A673 (cell line): ENCODE data around the gene PHF19. TPM values are rescaled to one million over a fixed set of nuclear protein-coding genes. Genes with fewer than 3 reads are reported as not detected.

ENCODE experiments used
- BruUV-seq: library from RNA; stranded (reverse); fragments of 400-500 nt; replicated peaks from 2 replicates; lab custom pipeline; 2021; lab: Mats Ljungman, UMichigan
- CTCF ChIA-PET: fragments of 300-600 bp; sonication (Branson Sonifier 250); formaldehyde crosslinking; loops from one replicate; lab custom pipeline; 2022; ENCODE audit warnings: antibody characterized with exemption; lab: Charles Lee
- POLR2A ChIA-PET: fragments of 300-600 bp; sonication (Branson Sonifier 250); formaldehyde crosslinking; loops from one replicate; lab custom pipeline; 2022; ENCODE audit warnings: antibody characterized with exemption; ENCODE audit not compliant: low non-redundant PET; lab: Charles Lee
- DNase-seq: peaks from one replicate; pipeline ENCODE4 v3.0.0-alpha.2; 2015; ENCODE audit warnings: low spot score
- H3K27ac ChIP-seq: fragments of 200-600 bp; sonication (generic); 2 replicates; pipeline ENCODE4 v1.5.1; 2016; ENCODE audit warnings: mixed run types, low read depth, mild to moderate bottlenecking, mixed read lengths, antibody characterized with exemption, low read length; ENCODE audit not compliant: poor library complexity, severe bottlenecking
- H3K27me3 ChIP-seq: fragments of 200-600 bp; sonication (generic); replicated peaks from 2 replicates; pipeline ENCODE4 v1.6.1; 2017; ENCODE audit warnings: mixed run types, low read depth, mild to moderate bottlenecking, mixed read lengths, antibody characterized with exemption, low read length; ENCODE audit not compliant: insufficient read depth, poor library complexity
- H3K36me3 ChIP-seq: fragments of 200-600 bp; sonication (generic); 2 replicates; pipeline ENCODE4 v1.6.1; 2016; ENCODE audit warnings: mixed run types, mild to moderate bottlenecking, mixed read lengths, antibody characterized with exemption, low read length; ENCODE audit not compliant: insufficient read depth, poor library complexity, severe bottlenecking
- H3K4me1 ChIP-seq: fragments of 200-600 bp; sonication (generic); 2 replicates; pipeline ENCODE4 v1.6.1; 2017; ENCODE audit warnings: mixed run types, mild to moderate bottlenecking, mixed read lengths, antibody characterized with exemption, low read length; ENCODE audit not compliant: insufficient read depth, poor library complexity, severe bottlenecking
- H3K4me3 ChIP-seq: fragments of 200-600 bp; sonication (generic); 2 replicates; pipeline ENCODE4 v1.5.1; 2016; ENCODE audit warnings: low read depth, mixed run types, mild to moderate bottlenecking, mixed read lengths, low read length; ENCODE audit not compliant: poor library complexity, severe bottlenecking
- H3K9me3 ChIP-seq: fragments of 200-600 bp; sonication (generic); 2 replicates; pipeline ENCODE4 v1.6.1; 2016; ENCODE audit warnings: mixed run types, low read depth, mild to moderate bottlenecking, mixed read lengths, antibody characterized with exemption, low read length; ENCODE audit not compliant: poor library complexity, severe bottlenecking
- CTCF ChIP-seq: fragments of 300-800, 200-600 bp; sonication (generic); conservative IDR thresholded peaks from 2 replicates; pipeline ENCODE4 v1.5.1; 2017; ENCODE audit warnings: low read depth, mild to moderate bottlenecking, antibody characterized with exemption, low read length, moderate library complexity, mixed read lengths
- EZH2 ChIP-seq: fragments of 200-600 bp; sonication (generic); IDR thresholded peaks from 2 replicates; pipeline ENCODE4 v1.6.1; 2017; ENCODE audit warnings: borderline replicate concordance, low read depth, mild to moderate bottlenecking, mixed read lengths, antibody characterized with exemption, low read length; ENCODE audit not compliant: poor library complexity, severe bottlenecking
- intact Hi-C: fragments of 100-400 bp; cut with micrococcal nuclease; formaldehyde crosslinking; loops from one replicate; pipeline ENCODE4 v1.10.0; 2022; ENCODE audit not compliant: unreplicated experiment
- total RNA-seq: library from RNA; stranded (reverse); gene quantifications from 2 replicates; pipeline ENCODE4 v1.2.3, GENCODE V29; 2021

The PHF19 gene
- total RNA-seq, 1 experiment from 2014 or later = 75.7 TPM

GRCh38 chr9:120918931-120919842 is 42.2 kb upstream of the PHF19 start:
- Histone ChIP-seq H3K27ac (no peak overlapping the region), H3K36me3 (no peaks in the 10 kb centered on the region), H3K27me3 (no peaks in the 10 kb centered on the region), H3K9me3 (no peaks in the 10 kb centered on the region), H3K4me1 (peaks cover 18% of the 10 kb centered on the region), H3K4me3 (no peak overlapping the region)
- POLR2A ChIA-PET = no interaction called here
- intact Hi-C loops = no loop called here
- DNase-seq = no peak
- CTCF ChIA-PET = no interaction called here
- TF ChIP-seq EZH2 (no peak), CTCF (no peak)
- no TSS peak for BruUV-seq

DNA sequence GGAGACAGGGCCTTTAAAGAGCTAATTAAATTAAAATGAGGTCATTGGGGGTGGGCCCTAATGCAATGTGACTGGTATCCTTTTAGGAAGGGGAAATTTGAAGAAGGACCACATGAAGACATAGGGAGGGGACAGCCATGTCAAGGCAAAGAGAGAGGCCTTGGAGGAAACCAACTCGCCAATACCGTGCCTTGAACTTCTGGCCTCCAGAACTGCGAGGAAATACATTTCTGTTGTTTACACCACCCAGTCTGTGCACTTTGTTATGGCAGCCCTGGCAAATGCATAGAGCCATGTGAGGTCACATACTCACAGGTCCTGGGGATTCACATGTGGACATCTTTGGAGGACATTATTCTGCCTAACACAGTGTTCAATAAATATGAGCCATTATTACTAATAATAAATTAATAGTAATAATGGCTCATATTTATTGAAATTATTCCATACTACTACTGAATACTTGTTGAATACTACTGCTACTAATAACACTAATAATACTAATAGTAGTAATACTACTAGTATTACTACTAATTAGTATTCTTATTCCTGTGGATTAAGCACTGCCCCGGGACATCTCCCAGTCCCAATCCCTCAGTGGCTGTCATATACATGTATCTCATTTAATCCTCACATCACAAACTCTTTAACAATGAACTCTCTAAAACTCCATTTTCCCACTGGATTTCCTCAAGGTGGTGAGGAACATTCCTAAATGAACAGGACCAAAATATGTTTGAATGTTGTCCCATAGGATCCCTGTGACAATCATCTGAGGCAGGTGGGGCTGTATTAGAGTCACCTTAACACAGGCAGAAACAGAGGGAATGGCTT is 41.2 kb upstream of the PHF19 start:
- ChIA-PET CTCF (no interaction called here), POLR2A (interaction anchor here (0.5 kb wide), 1 partner anchor 470 kb away, joined by 3 read pairs; no protein-coding TSS in a partner anchor)
- no peak overlapping the region for H3K4me3 ChIP-seq
- no peak for DNase-seq
- H3K4me1 ChIP-seq = peaks cover 18% of the 10 kb centered on the region
- BruUV-seq = no TSS peak
- TF ChIP-seq EZH2 (no peak), CTCF (no peak)
- H3K27me3 ChIP-seq = no peaks in the 10 kb centered on the region
- H3K9me3 ChIP-seq = no peaks in the 10 kb centered on the region
- no peaks in the 10 kb centered on the region for H3K36me3 ChIP-seq
- no peak overlapping the region for H3K27ac ChIP-seq
- intact Hi-C loops = no loop called here

GRCh38 chr9:120916991-120917880 is 40.2 kb upstream of the PHF19 start:
- CTCF ChIA-PET = interaction anchor here (0.7 kb wide), 1 partner anchor 139 kb away, joined by 5 read pairs; no protein-coding TSS in a partner anchor
- POLR2A ChIA-PET = interaction anchor here (0.5 to 0.7 kb wide), 2 partner anchors 10 to 471 kb away, joined by 3 read pairs; partner anchors contain the start of gene TRAF1
- no peaks in the 10 kb centered on the region for H3K27me3 ChIP-seq
- no peaks in the 10 kb centered on the region for H3K36me3 ChIP-seq
- intact Hi-C loops = no loop called here
- no peaks in the 10 kb centered on the region for H3K9me3 ChIP-seq
- no peak for DNase-seq
- BruUV-seq = no TSS peak
- no peak overlapping the region for H3K27ac ChIP-seq
- TF ChIP-seq CTCF (no peak), EZH2 (no peak)
- no peak overlapping the region for H3K4me3 ChIP-seq
- peaks cover 18% of the 10 kb centered on the region for H3K4me1 ChIP-seq
